ENCODE data around the gene RAPGEF2. TPM values are rescaled to one million over a fixed set of nuclear protein-coding genes. Genes with fewer than 3 reads are reported as not detected.
"Not testable (repeated sequence)": the region's sequence is repeated elsewhere in the genome, so short reads cannot be mapped to it uniquely, and the experiment has no call there.

RAPGEF2 gene
- polyA plus RNA-seq, 1 experiment, result 19.6 TPM

- TF ChIP-seq CTCF (IDR thresholded peaks at IDR 0.05; ENCODE audit: insufficient read depth, low read depth, low read length), result no peak
- Histone ChIP-seq H3K27me3 (ENCODE audit: control insufficient read depth, insufficient read depth, low read length) (no peaks in the 10 kb centered on the region), H3K4me3 (ENCODE audit: low read depth, low read length) (no peak overlapping the region), H3K36me3 (ENCODE audit: control insufficient read depth, insufficient read depth, low read length) (no peaks in the 10 kb centered on the region)
- ChIA-PET POLR2A (no interaction called here), CTCF (interaction anchor here (0.7 kb wide), 1 partner anchor 11 kb away, joined by 3 read pairs; no protein-coding TSS in a partner anchor)
- DNase-seq (ENCODE audit: low read depth), result no peak
Measured at GRCh38 chr4:159158985-159159384, 56.1 kb downstream of the RAPGEF2 start.

GRCh38 chr4:159159611-159160010 lies 56.7 kb downstream of the RAPGEF2 start:
- ChIA-PET POLR2A (no interaction called here), CTCF (interaction anchor here (0.7 kb wide), 1 partner anchor 10 kb away, joined by 3 read pairs; no protein-coding TSS in a partner anchor)
- no peak for DNase-seq (ENCODE audit: low read depth)
- no peak for TF ChIP-seq CTCF (IDR thresholded peaks at IDR 0.05; ENCODE audit: insufficient read depth, low read depth, low read length)
- H3K27me3 ChIP-seq (ENCODE audit: control insufficient read depth, insufficient read depth, low read length), result no peaks in the 10 kb centered on the region
- no peak overlapping the region for H3K4me3 ChIP-seq (ENCODE audit: low read depth, low read length)
- H3K36me3 ChIP-seq (ENCODE audit: control insufficient read depth, insufficient read depth, low read length), result no peaks in the 10 kb centered on the region

GRCh38 chr4:159160242-159160641 lies 57.4 kb downstream of the RAPGEF2 start:
- no peak for DNase-seq (ENCODE audit: low read depth)
- ChIA-PET POLR2A (no interaction called here), CTCF (no interaction called here)
- H3K36me3 ChIP-seq (ENCODE audit: control insufficient read depth, insufficient read depth, low read length), result no peaks in the 10 kb centered on the region
- no peak overlapping the region for H3K4me3 ChIP-seq (ENCODE audit: low read depth, low read length)
- no peaks in the 10 kb centered on the region for H3K27me3 ChIP-seq (ENCODE audit: control insufficient read depth, insufficient read depth, low read length)
- TF ChIP-seq CTCF (IDR thresholded peaks at IDR 0.05; ENCODE audit: insufficient read depth, low read depth, low read length), result no peak

- DNase-seq (ENCODE audit: low read depth); H3K4me3 ChIP-seq (ENCODE audit: low read depth, low read length); H3K27me3 ChIP-seq (ENCODE audit: control insufficient read depth, insufficient read depth, low read length); H3K36me3 ChIP-seq (ENCODE audit: control insufficient read depth, insufficient read depth, low read length); CTCF ChIA-PET; POLR2A ChIA-PET: not testable (repeated sequence)
Measured at GRCh38 chr4:159161436-159161835, 58.6 kb downstream of the RAPGEF2 start.

- ChIA-PET CTCF (interaction anchor here (0.6 kb wide), 1 partner anchor 160 kb away, joined by 3 read pairs; no protein-coding TSS in a partner anchor), POLR2A (no interaction called here)
- Histone ChIP-seq H3K27me3 (ENCODE audit: control insufficient read depth, insufficient read depth, low read length) (no peaks in the 10 kb centered on the region), H3K36me3 (ENCODE audit: control insufficient read depth, insufficient read depth, low read length) (no peaks in the 10 kb centered on the region), H3K4me3 (ENCODE audit: low read depth, low read length) (no peak overlapping the region)
- DNase-seq (ENCODE audit: low read depth), result no peak
- no peak for TF ChIP-seq CTCF (IDR thresholded peaks at IDR 0.05; ENCODE audit: insufficient read depth, low read depth, low read length)
Measured at GRCh38 chr4:159162576-159162975, 59.7 kb downstream of the RAPGEF2 start.

GRCh38 chr4:159163521-159163920 lies 60.6 kb downstream of the RAPGEF2 start:
- no peak for TF ChIP-seq CTCF (IDR thresholded peaks at IDR 0.05; ENCODE audit: insufficient read depth, low read depth, low read length)
- POLR2A ChIA-PET, result no interaction called here
- no peaks in the 10 kb centered on the region for H3K27me3 ChIP-seq (ENCODE audit: control insufficient read depth, insufficient read depth, low read length)
- H3K4me3 ChIP-seq (ENCODE audit: low read depth, low read length), result no peak overlapping the region
- H3K36me3 ChIP-seq (ENCODE audit: control insufficient read depth, insufficient read depth, low read length), result no peaks in the 10 kb centered on the region
- DNase-seq (ENCODE audit: low read depth), result no peak
- CTCF ChIA-PET, result no interaction called here
